Stimulated activated CD4-positive, alpha-beta T cell treated with anti-CD3 and anti-CD28 coated beads, Interleukin-15, amount 100 ng/mL, for 24 hours (primary cell): ENCODE results near the gene SLC16A10.
"Not testable (repeated sequence)": the region's sequence is repeated elsewhere in the genome, so short reads cannot be mapped to it uniquely, and the experiment has no call there.

Experiments
- DNase-seq: peaks from one replicate; pipeline ENCODE4 v3.0.0-alpha.2; 2020

SLC16A10 gene

DNA sequence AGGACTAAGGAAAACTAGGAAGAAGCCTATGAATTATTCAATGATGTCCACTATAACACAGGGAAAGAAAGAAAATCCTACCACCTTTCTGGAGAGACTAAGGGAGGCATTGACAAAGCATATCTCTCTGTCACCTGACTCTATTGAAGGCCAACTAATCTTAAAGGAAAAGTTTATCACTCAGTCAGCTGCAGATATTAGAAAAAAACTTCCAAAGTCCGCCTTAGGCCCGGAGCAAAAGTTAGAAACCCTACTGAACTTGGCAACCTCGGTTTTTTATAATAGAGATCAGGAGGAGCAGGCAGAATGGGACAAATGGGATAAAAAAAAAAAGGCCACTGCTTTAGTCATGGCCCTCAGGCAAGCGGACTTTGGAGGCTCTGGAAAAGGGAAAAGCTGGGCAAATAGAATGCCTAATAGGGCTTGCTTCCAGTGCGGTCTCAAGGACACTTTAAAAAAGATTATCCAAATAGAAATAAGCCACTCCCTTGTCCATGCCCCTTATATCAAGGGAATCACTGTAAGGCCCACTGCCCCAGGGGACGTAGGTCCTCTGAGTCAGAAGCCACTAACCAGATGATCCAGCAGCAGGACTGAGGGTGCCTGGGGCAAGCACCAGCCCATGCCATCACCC is 47.0 kb downstream of the SLC16A10 start:
- DNase-seq = not testable (repeated sequence)

- DNase-seq = not testable (repeated sequence)
Measured at GRCh38 chr6:111137489-111138093, 50.3 kb downstream of the SLC16A10 start.

GRCh38 chr6:111147440-111147839 is 60.1 kb downstream of the SLC16A10 start:
- no peak for DNase-seq

- DNase-seq = no peak
Measured at GRCh38 chr6:111148110-111148509, 60.8 kb downstream of the SLC16A10 start.

DNA sequence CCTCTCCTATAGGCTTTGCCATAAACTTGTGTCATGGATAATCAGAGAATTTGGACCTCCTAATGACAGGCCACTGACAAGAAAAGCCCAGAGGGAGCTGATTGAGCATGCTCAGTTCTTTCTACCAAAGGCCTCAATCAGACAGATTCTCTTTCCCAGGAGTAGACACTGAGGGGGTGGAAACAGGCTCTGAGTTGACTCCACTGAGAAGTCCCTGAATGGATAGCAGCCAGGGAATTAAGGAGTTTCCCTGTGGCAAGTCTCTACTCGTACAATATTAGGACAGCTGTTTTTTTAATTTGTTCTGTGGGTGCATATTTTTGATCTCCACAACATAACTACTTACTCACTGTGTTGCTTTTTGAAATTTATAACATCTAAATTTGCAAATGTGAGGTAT is 63.3 kb downstream of the SLC16A10 start:
- no peak for DNase-seq

GRCh38 chr6:111154981-111155380 is 67.7 kb downstream of the SLC16A10 start:
- DNase-seq = peak; percentile 31

DNA sequence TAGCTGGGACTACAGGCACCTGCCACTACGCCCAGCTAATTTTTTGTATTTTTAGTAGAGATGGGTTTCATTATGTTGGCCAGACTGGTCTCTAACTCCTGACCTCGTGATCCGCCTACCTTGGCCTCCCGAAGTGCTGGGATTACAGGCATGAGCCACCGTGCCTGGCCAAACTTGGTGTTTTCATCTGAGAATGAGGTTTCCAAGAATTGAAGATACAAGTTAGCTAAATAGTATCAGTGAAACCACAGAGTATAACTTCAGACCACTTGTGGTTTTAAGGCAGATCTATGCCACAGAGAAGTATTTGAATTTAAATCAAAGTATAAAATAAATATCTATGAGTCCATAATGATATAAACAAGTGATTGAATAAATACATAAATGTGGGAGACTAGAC is 70.1 kb downstream of the SLC16A10 start:
- DNase-seq = peak; percentile 35

DNA sequence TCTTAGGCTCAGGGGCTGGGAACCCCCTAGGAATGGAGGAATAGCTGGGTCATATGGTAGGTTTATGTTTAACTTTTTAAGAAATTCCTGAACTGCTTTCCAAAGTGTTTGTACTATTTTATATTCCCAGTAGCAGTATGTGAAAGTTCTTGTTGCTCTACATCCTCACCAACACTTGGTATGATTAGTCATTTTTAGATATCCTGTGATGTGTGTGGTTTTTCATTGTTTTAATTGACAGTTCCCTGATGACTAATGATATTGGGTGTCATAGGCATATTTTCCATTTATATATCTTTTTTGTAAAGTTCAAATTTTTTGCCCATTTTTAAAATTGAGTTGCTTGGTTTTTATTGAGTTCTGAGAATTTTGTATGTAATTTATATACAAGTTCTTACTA is 72.3 kb downstream of the SLC16A10 start:
- no peak for DNase-seq

DNA sequence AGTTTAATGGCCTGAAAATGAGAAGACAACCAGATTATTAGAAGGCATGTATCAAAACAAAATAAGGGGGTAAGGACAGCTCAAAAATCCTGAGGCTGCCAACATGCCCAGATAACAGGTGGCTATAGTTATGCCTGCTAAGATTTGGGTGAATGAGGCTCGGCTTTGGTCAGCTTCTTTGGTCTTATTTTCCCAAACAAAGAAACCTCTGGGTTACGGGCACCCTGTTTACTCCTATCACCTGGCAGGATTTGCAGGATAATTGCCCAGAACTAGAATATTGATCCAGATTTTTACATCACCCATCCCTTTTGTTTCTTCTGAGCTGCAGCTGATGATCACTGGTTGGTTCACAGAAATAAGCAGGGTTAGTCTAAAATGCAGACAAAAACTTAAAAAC is 74.3 kb downstream of the SLC16A10 start:
- DNase-seq = no peak

DNA sequence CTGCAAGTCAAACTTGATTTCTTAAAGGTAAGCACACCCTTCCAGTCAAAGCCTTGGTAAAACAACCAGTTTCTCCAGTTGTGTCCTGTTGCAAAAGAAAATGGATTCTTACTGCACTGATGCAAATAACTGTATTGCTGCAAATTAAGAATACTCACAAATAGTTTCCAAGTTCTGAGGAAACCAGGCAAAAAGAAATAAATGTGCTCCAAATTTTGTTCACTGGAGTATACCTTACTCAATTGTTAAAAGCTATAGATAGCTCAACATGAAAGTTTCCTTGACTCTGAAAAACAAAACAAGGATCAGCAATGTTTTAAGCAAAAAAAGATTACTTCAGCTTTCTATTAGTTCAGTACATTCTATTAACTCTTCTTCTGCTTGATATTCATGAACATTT is 75.2 kb downstream of the SLC16A10 start:
- DNase-seq = no peak

DNA sequence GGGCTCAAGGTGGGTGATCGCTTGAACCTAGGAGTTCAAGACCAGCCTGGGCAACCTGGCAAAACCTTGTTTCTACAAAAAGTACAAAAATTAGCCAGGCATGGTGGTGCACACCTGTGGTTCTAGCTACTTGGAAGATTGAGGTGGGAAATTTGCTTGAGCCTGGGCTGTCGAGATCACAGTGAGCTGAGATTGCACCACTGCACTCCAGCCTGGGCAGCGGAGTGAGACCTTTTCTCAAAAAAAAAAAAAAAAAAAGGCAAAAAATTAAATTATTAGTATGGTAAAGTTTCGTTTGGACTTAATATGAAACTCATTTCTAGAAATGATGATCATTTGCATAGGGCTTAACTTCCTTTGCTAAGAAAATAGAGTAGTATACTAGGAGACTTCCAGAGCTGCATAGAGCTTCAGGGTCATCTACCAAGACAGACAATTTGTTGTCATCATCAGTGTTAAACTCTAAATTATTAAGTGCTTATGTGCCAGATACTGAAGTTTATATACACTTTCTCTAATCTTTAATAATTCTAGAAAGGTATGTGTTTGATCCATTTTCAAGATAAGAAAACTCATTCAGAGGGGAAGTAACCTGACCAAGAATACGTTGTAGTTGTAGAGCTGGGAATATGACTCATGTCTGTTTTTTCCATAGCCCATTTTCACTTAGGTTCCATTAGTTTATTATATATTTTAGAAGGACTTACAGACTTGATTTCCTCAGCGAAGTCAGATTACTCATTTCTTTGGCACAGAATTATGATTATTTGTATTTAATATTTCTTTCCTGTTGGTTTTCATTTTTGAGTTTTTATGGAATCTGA is 84.5 kb downstream of the SLC16A10 start:
- no peak for DNase-seq

DNA sequence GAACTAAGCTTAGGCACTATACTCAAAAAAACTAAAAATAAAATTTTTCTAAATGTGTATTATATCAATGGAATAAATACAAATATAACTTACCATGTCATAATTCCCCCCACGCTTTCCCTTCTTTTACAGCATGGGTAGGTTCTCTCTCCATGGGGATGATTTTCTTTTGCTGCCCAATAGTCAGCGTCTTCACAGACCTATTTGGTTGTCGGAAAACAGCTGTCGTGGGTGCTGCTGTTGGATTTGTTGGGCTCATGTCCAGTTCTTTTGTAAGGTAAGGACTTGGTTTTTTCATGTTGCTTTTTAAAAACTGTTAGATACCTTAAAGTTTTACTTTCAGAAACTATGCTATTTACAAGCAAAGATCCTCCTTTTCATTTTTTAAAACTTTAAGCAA is 85.3 kb downstream of the SLC16A10 start:
- no peak for DNase-seq

- DNase-seq = no peak
Measured at GRCh38 chr6:111173341-111173740, 86.0 kb downstream of the SLC16A10 start.

DNA sequence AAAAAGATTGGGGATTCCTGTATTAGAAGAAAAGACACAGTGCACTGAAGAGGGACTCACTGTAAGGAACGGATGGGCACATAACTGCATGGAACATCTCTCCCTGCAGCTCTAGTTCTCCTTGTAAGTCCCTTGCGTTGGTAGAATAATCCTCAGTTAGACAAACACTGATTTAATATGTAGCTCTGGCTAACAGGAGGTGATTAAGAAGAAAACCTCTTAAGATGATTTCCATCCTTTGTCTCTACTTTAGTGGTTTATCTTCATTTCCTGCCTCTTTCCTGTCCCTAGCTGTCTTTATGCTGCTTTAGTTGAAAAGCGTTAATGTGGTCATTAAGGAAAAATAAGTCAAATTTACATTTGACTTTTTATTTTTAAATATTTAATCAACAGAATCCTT is 86.6 kb downstream of the SLC16A10 start:
- no peak for DNase-seq

GRCh38 chr6:111175109-111175508 is 87.8 kb downstream of the SLC16A10 start:
- no peak for DNase-seq

- no peak for DNase-seq
Measured at GRCh38 chr6:111176038-111176759, 88.9 kb downstream of the SLC16A10 start.

DNA sequence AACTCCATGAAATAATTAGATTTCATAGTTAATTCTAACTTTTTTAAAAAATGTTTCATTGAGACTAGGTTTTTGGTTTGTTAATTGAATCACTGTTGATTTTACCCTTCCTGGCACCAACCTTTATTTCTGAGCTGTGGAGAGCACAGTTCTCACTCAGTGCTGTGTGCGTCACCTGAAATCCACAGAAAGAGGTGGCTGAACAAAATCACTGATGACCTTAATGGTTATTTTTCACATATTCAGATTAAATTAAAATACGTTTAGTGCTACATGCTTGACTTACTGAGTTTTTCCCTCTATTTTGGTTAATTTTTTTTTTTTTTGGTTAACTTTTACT is 89.4 kb downstream of the SLC16A10 start:
- DNase-seq = no peak

DNA sequence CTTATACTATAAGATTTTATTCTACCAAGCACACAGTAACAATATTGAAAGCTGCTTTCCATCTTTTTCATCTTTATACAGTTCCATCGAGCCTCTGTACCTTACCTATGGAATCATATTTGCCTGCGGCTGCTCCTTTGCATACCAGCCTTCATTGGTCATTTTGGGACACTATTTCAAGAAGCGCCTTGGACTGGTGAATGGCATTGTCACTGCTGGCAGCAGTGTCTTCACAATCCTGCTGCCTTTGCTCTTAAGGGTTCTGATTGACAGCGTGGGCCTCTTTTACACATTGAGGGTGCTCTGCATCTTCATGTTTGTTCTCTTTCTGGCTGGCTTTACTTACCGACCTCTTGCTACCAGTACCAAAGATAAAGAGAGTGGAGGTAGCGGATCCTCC is 89.8 kb downstream of the SLC16A10 start:
- no peak for DNase-seq

DNA sequence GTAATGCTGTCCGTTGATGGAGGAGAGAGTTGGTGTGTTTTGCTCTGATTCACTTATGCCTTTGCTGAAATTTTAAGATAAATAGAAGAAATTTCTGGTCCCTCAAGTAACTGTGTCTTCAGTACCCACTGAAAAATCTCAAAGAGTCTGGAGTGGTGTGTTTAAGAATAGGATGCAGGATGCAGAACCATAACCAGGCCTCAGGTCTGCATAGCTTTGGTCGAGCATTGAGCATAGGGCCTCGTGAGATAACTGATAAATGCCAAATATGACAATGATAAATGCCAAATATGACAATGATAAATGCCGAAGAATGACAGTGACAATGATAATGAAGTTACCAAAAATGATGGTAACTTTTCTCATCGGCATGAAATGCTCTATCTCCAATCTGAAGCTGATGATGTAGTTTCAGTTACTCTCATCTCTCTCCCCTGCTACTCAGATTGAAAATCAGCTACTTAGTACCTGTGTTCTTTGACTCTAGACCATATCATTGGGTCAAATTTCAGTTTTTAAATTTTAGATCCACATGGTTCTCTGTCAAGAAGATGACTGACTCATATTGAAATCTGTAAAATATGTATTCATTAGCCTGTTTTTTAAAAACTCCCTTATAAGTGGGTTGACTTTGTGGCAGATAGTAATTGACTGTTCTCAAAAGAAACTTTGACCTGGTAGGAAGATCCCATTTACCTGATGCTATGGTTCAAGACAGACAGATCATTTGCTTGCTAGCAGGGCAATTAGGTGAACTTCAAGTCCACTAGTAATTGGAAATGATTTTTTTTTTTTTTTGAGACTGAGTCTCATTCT is 96.6 kb downstream of the SLC16A10 start:
- DNase-seq = no peak

DNA sequence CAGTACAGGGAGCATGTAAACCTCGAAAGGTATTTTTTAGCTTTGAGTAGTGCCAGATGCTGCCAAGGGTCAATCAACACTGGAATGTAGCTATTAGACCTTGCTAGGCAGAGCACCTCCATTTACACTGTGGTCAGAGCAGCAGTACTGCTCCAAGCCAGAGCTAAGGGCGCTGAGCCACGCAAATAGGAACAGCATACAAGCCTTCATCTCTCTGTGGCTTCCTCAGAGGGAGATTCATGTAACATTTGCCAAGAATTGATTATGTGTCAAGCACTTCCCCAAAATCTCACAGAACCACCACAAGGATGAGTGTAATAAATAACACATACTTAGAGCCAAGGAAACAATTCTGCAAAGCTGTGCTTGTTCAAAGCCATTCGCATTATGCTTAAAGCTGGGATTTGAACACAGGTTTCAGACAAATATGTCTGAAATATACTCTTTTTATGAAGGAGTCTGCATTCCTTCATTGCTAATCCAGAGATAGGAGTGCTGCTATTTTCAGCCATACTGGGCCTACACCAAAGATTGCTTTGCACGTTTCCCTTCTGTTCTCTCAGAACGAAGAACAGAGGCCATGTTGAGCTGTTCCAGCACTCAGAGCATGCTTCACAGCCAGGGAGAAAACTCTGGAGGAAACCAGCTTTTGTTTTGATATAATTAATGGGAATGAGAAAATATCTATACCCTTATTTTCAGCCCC is 97.7 kb downstream of the SLC16A10 start:
- no peak for DNase-seq

DNA sequence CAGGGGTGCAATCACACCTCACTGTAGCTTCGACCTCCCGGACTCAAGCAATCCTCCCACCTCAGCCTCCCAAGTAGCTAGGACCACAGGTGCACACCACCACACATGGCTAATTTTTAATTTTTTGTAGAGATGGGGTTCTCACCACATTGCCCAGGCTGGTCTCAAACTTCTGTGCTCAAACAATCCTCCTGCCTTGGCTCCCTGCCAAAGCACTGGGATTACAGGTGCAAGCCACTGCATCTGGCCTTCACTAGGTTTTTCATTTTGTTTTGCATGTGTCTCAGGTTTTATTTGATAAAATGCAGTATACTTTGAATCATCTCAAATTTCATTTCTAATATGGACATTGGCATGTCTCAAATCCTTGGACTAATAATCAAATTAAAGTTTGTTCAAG is 98.7 kb downstream of the SLC16A10 start:
- DNase-seq = no peak

- no peak for DNase-seq
Measured at GRCh38 chr6:111187874-111188273, 100.6 kb downstream of the SLC16A10 start.
